Colonic mucosa (tissue), 4 donors: ENCODE measurements around the gene LRRC8A. TPM values are rescaled to one million over a fixed set of nuclear protein-coding genes. Genes with fewer than 3 reads are reported as not detected.
A peak's percentile ranks its signal among the peaks of the same experiment; 100 is the strongest.

Experiments
- DNase-seq: peaks from one replicate; pipeline ENCODE4 v3.0.0-alpha.2; 2020
- H3K27ac ChIP-seq: fragments of 200-600 bp; one replicate; pipeline ENCODE4 v1.8.0; 2021
- H3K27me3 ChIP-seq: fragments of 200-600 bp; one replicate; pipeline ENCODE4 v1.8.0; 2021
- H3K36me3 ChIP-seq: fragments of 200-600 bp; one replicate; pipeline ENCODE4 v1.8.0; 2021
- H3K4me1 ChIP-seq: fragments of 200-600 bp; one replicate; pipeline ENCODE4 v1.8.0; 2021; ENCODE audit warnings: mild to moderate bottlenecking
- H3K4me3 ChIP-seq: fragments of 200-600 bp; one replicate; pipeline ENCODE4 v1.8.0; 2021
- H3K9ac ChIP-seq, 2 donors: one replicate each; pipeline ENCODE4 v1.7.0; 2013; ENCODE audit warnings: control low read depth in 2 of 2, low read depth in 2 of 2, low read length in 2 of 2
- H3K9me3 ChIP-seq: fragments of 200-600 bp; one replicate; pipeline ENCODE4 v1.8.0; 2021
- CTCF ChIP-seq: fragments of 200-600 bp; IDR thresholded peaks from one replicate; pipeline ENCODE4 v1.8.0; 2022; ENCODE audit warnings: antibody characterized with exemption, mild to moderate bottlenecking
- intact Hi-C: fragments of 100-400 bp; cut with DNase I; formaldehyde crosslinking; loops from one replicate; pipeline ENCODE4 v1.14.1; 2022
- total RNA-seq, 2 donors: library from RNA; stranded (reverse); fragmentation: NEBNext Ultra II Directional in 1 of 2; extraction: Animal tissue kit (Norgen Biotek cat#: 25700) in 1 of 2; gene quantifications; one replicate each; pipeline ENCODE4 v1.2.1, GENCODE V29; 2021
- donor health status: healthy.
- donor health status: DM: no; HTN: no; CAD: no.
- donor health status: DM: no; HTN: no; CAD: no.

The LRRC8A gene
- total RNA-seq, 2 donors from 2014 or later = 26.5 to 31.5 TPM

GRCh38 chr9:128895556-128895955 is 13.6 kb downstream of the LRRC8A start:
- H3K36me3 ChIP-seq = no peaks in the 10 kb centered on the region
- H3K4me3 ChIP-seq = no peak overlapping the region
- no peak overlapping the region for H3K27ac ChIP-seq
- DNase-seq = no peak
- intact Hi-C loops = no loop called here
- no peak overlapping the region for H3K9ac ChIP-seq
- no peaks in the 10 kb centered on the region for H3K9me3 ChIP-seq
- no peak for TF ChIP-seq CTCF
- peaks cover 7% of the 10 kb centered on the region for H3K4me1 ChIP-seq
- H3K27me3 ChIP-seq = no peaks in the 10 kb centered on the region

GRCh38 chr9:128898382-128898781 is 16.4 kb downstream of the LRRC8A start:
- H3K4me3 ChIP-seq = no peak overlapping the region
- H3K9ac ChIP-seq = no peak overlapping the region
- peaks cover 13% of the 10 kb centered on the region for H3K4me1 ChIP-seq
- H3K27ac ChIP-seq = no peak overlapping the region
- DNase-seq = no peak
- intact Hi-C loops = no loop called here
- no peaks in the 10 kb centered on the region for H3K27me3 ChIP-seq
- H3K36me3 ChIP-seq = no peaks in the 10 kb centered on the region
- no peaks in the 10 kb centered on the region for H3K9me3 ChIP-seq
- no peak for TF ChIP-seq CTCF

- H3K9ac ChIP-seq = peak overlapping the region in 1 of 2 donors; percentile 2
- peaks cover 13% of the 10 kb centered on the region for H3K4me1 ChIP-seq
- no peak overlapping the region for H3K4me3 ChIP-seq
- peak overlapping the region; percentile 27 for H3K27ac ChIP-seq
- no peak for TF ChIP-seq CTCF
- DNase-seq = no peak
- H3K9me3 ChIP-seq = no peaks in the 10 kb centered on the region
- intact Hi-C loops = no loop called here
- H3K36me3 ChIP-seq = no peaks in the 10 kb centered on the region
- no peaks in the 10 kb centered on the region for H3K27me3 ChIP-seq
These were observed 17.1 kb downstream of the LRRC8A start for GRCh38 chr9:128898845-128899565.

- Histone ChIP-seq H3K4me1 (peaks cover 13% of the 10 kb centered on the region), H3K27me3 (no peaks in the 10 kb centered on the region), H3K36me3 (no peaks in the 10 kb centered on the region), H3K27ac (peak overlapping the region; percentile 27), H3K9ac (peak overlapping the region in 1 of 2 donors; percentile 31), H3K9me3 (no peaks in the 10 kb centered on the region), H3K4me3 (no peak overlapping the region)
- intact Hi-C loops = no loop called here
- TF ChIP-seq CTCF = no peak
- DNase-seq = no peak
These were observed 17.8 kb downstream of the LRRC8A start for GRCh38 chr9:128899566-128900322.

GRCh38 chr9:128901379-128901778 is 19.4 kb downstream of the LRRC8A start:
- Histone ChIP-seq H3K4me3 (no peak overlapping the region), H3K27me3 (no peaks in the 10 kb centered on the region), H3K9me3 (no peaks in the 10 kb centered on the region), H3K4me1 (peaks cover 13% of the 10 kb centered on the region), H3K9ac (no peak overlapping the region), H3K27ac (peak overlapping the region; percentile 68), H3K36me3 (no peaks in the 10 kb centered on the region)
- TF ChIP-seq CTCF = no peak
- intact Hi-C loops = no loop called here
- no peak for DNase-seq
